CD4-positive, alpha-beta T cell (primary cell): ENCODE measurements around the gene GFM1. TPM values are rescaled to one million over a fixed set of nuclear protein-coding genes. Genes with fewer than 3 reads are reported as not detected.

Source experiments
- ATAC-seq: fragments of 200-7000 bp; cut with Tn5 transposase; one replicate; pipeline ENCODE4 v1.10.0; 2022; ENCODE audit warnings: mild to moderate bottlenecking; ENCODE audit not compliant: poor library complexity
- CTCF ChIA-PET: fragments of 350-600 bp; sonication (Branson Sonifier 250); formaldehyde crosslinking; loops from one replicate; lab custom pipeline; 2021; ENCODE audit warnings: antibody characterized with exemption, inconsistent platforms; lab: Charles Lee
- POLR2A ChIA-PET: fragments of 350-600 bp; sonication (Branson Sonifier 250); formaldehyde crosslinking; loops from one replicate; lab custom pipeline; 2021; ENCODE audit warnings: antibody characterized with exemption, inconsistent platforms; lab: Charles Lee
- DNase-seq, 14 experiments: peaks; one replicate each; pipeline ENCODE4 v3.0.0-alpha.2; 2013 to 2020; ENCODE audit warnings: mixed read lengths in 2 of 14
- H3K27ac ChIP-seq, 2 donors: one replicate each; pipeline versions ENCODE4 v1.5.1 to v1.7.0; 2013; ENCODE audit warnings: low read length in 2 of 2, low read depth in 1 of 2, mild to moderate bottlenecking in 1 of 2
- H3K27me3 ChIP-seq, 2 experiments: 1 replicate in 1 of 2; 2 replicates in 1 of 2; pipeline versions ENCODE4 v1.6.1 to v1.7.0; 2013; ENCODE audit warnings: low read length in 2 of 2, control low read depth in 1 of 2, mild to moderate bottlenecking in 1 of 2, moderate library complexity in 1 of 2; ENCODE audit not compliant: insufficient read depth in 2 of 2, control insufficient read depth in 1 of 2
- H3K36me3 ChIP-seq: one replicate; pipeline ENCODE4 v1.6.1; 2013; ENCODE audit warnings: low read length, control low read depth; ENCODE audit not compliant: insufficient read depth
- H3K4me1 ChIP-seq: one replicate; pipeline ENCODE4 v1.6.1; 2013; ENCODE audit warnings: low read length, control low read depth; ENCODE audit not compliant: insufficient read depth
- H3K4me3 ChIP-seq: one replicate; pipeline ENCODE4 v1.5.1; 2013; ENCODE audit warnings: mild to moderate bottlenecking, low read length, moderate library complexity
- H3K9me3 ChIP-seq, 2 experiments: 1 replicate in 1 of 2; 2 replicates in 1 of 2; pipeline versions ENCODE4 v1.6.1 to v1.7.0; 2013; ENCODE audit warnings: low read length in 2 of 2, mild to moderate bottlenecking in 2 of 2, control low read depth in 1 of 2, moderate library complexity in 1 of 2; ENCODE audit not compliant: control insufficient read depth in 1 of 2, insufficient read depth in 1 of 2
- H3K27ac Mint-ChIP-seq: one replicate; pipeline ENCODE4 v1.8.0; 2020; ENCODE audit warnings: mixed read lengths
- H3K27me3 Mint-ChIP-seq: one replicate; pipeline ENCODE4 v1.8.0; 2021; ENCODE audit warnings: mixed read lengths
- H3K36me3 Mint-ChIP-seq: one replicate; pipeline ENCODE4 v1.8.0; 2021; ENCODE audit warnings: low read depth, mixed read lengths
- H3K4me1 Mint-ChIP-seq: one replicate; pipeline ENCODE4 v1.8.0; 2021; ENCODE audit warnings: low read depth, mixed read lengths
- H3K4me3 Mint-ChIP-seq: one replicate; pipeline ENCODE4 v1.8.0; 2020; ENCODE audit warnings: mild to moderate bottlenecking, mixed read lengths
- H3K9me3 Mint-ChIP-seq: one replicate; pipeline ENCODE4 v1.8.0; 2020; ENCODE audit warnings: mixed read lengths
- intact Hi-C, 2 experiments: fragments of 100-400 bp; cut with DNase I in 1 of 2; cut with micrococcal nuclease in 1 of 2; formaldehyde crosslinking; loops; one replicate each; pipeline versions ENCODE4 v1.15.1 to v1.9.0; 2023 to 2025; cut with DNase I, micrococcal nuclease
- total RNA-seq, 174 experiments: library from RNA in 2 of 174; stranded (reverse) in 2 of 174; gene quantifications; one replicate each; pipeline ENCODE4 v1.2.3 and lab custom pipeline; 2021 to 2026
- TF ChIP-seq, protein P1 (sequence below): fragments of 200-600 bp; IDR thresholded peaks from one replicate; pipeline ENCODE4 v1.8.0; 2022; ENCODE audit warnings: antibody characterized with exemption, mild to moderate bottlenecking

The GFM1 gene
- total RNA-seq, 2 experiments from 2014 or later, result 27.5 to 29.4 TPM

DNA sequence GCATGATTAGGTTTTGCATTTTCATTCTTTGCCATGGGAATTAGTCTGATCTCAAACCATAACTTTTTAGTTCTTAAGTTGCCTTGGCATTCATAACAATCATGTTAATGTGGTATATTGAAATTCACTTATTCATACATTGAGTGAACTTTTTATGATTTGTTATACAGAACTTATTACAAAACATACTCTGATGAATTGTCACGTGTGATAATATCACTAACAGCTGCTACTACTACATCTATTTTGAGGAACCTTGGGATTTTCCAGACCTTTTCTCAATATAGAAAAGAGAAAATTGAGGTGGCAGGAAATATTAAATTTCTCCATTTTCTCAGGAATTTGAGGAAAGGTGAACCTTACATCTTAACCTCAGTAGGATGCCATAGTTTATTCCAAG is 18.9 kb downstream of the GFM1 start:
- Histone ChIP-seq H3K9me3 (no peaks in the 10 kb centered on the region), H3K4me3 (no peak overlapping the region), H3K27me3 (no peaks in the 10 kb centered on the region), H3K4me1 (no peaks in the 10 kb centered on the region), H3K36me3 (peaks cover 93% of the 10 kb centered on the region), H3K27ac (no peak overlapping the region)
- TF ChIP-seq, protein P1, sequence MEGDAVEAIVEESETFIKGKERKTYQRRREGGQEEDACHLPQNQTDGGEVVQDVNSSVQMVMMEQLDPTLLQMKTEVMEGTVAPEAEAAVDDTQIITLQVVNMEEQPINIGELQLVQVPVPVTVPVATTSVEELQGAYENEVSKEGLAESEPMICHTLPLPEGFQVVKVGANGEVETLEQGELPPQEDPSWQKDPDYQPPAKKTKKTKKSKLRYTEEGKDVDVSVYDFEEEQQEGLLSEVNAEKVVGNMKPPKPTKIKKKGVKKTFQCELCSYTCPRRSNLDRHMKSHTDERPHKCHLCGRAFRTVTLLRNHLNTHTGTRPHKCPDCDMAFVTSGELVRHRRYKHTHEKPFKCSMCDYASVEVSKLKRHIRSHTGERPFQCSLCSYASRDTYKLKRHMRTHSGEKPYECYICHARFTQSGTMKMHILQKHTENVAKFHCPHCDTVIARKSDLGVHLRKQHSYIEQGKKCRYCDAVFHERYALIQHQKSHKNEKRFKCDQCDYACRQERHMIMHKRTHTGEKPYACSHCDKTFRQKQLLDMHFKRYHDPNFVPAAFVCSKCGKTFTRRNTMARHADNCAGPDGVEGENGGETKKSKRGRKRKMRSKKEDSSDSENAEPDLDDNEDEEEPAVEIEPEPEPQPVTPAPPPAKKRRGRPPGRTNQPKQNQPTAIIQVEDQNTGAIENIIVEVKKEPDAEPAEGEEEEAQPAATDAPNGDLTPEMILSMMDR, result no peak
- no peak for ATAC-seq
- no peak for DNase-seq
- Mint-ChIP-seq H3K27ac (no peak overlapping the region), H3K36me3 (peaks cover 93% of the 10 kb centered on the region), H3K4me3 (no peak overlapping the region), H3K9me3 (no peaks in the 10 kb centered on the region), H3K4me1 (peaks cover 13% of the 10 kb centered on the region), H3K27me3 (no peaks in the 10 kb centered on the region)
- POLR2A ChIA-PET, result no interaction called here
- CTCF ChIA-PET, result interaction anchor here (1.2 kb wide), 1 partner anchor 19 kb away, joined by 7 read pairs; the partner anchor contains the start of gene GFM1
- intact Hi-C loops, result loop anchor here in 1 of 2 experiments (5.0 kb wide), 1 partner anchor 129 kb away; no protein-coding TSS in a partner anchor

DNA sequence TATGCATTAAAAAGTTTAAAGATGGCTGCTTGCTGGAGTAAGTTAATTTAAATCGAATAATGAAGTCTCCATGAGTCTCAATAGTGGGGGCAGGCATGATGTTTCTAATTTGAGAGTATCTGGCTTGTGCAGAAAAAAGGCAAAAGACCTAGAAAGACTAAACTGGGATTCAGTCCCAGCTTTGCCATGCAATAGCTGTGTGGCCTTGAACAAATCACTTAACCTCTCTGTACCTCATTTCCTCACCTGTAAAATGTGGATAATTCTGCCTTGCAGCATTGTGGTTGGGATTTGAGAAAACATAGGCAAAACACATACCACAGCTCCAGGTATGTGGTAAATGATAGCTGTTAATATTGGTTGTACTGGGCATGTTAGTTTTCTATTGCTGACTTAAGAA is 19.5 kb downstream of the GFM1 start:
- H3K36me3 Mint-ChIP-seq, result peaks cover 93% of the 10 kb centered on the region
- DNase-seq, result no peak
- H3K9me3 Mint-ChIP-seq, result no peaks in the 10 kb centered on the region
- ChIA-PET POLR2A (no interaction called here), CTCF (no interaction called here)
- H3K4me1 Mint-ChIP-seq, result peaks cover 13% of the 10 kb centered on the region
- no peak overlapping the region for H3K27ac Mint-ChIP-seq
- Histone ChIP-seq H3K36me3 (peaks cover 97% of the 10 kb centered on the region), H3K27me3 (no peaks in the 10 kb centered on the region), H3K4me3 (no peak overlapping the region), H3K27ac (no peak overlapping the region), H3K4me1 (no peaks in the 10 kb centered on the region), H3K9me3 (no peaks in the 10 kb centered on the region)
- ATAC-seq, result no peak
- TF ChIP-seq, protein P1, result no peak
- H3K4me3 Mint-ChIP-seq, result no peak overlapping the region
- H3K27me3 Mint-ChIP-seq, result no peaks in the 10 kb centered on the region
- intact Hi-C loops, result loop anchor here in 1 of 2 experiments (5.0 kb wide), 1 partner anchor 128 kb away; no protein-coding TSS in a partner anchor

DNA sequence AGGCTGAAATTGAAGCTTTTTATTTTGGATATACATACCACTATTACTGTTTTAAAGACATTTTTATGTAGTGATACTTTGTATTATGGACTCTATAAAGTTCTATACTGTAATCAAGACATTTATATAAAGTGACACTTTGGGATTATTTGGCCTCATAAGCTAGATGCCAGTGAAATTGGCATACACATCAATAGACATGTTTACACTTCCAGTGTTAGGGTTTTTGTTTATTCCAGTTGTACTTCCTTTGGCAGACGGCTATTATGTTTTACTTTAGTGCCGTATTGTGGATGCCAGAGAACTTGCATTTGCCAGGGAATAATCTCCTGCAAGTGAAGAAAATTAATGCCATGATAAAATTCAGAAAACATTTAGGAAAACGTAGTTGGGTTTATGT is 22.1 kb downstream of the GFM1 start:
- Mint-ChIP-seq H3K27me3 (no peaks in the 10 kb centered on the region), H3K4me1 (peaks cover 23% of the 10 kb centered on the region), H3K9me3 (no peaks in the 10 kb centered on the region), H3K27ac (no peak overlapping the region), H3K36me3 (peaks cover 83% of the 10 kb centered on the region), H3K4me3 (no peak overlapping the region)
- intact Hi-C loops, result no loop called here
- no peak for ATAC-seq
- Histone ChIP-seq H3K4me3 (no peak overlapping the region), H3K27ac (no peak overlapping the region), H3K4me1 (peaks cover 3% of the 10 kb centered on the region), H3K9me3 (no peaks in the 10 kb centered on the region), H3K27me3 (no peaks in the 10 kb centered on the region), H3K36me3 (peaks cover 82% of the 10 kb centered on the region)
- POLR2A ChIA-PET, result no interaction called here
- CTCF ChIA-PET, result no interaction called here
- DNase-seq, result no peak
- TF ChIP-seq, protein P1, result no peak
